H9 (cell line): ENCODE results near the gene PCDHA1. TPM values are rescaled to one million over a fixed set of nuclear protein-coding genes. Genes with fewer than 3 reads are reported as not detected.
A peak's percentile ranks its signal among the peaks of the same experiment; 100 is the strongest.
"Not testable (repeated sequence)": the region's sequence is repeated elsewhere in the genome, so short reads cannot be mapped to it uniquely, and the experiment has no call there.

Experiments
- DNase-seq: peaks from one replicate; pipeline ENCODE4 v3.0.0-alpha.2; 2017
- H2AFZ ChIP-seq: one replicate; pipeline ENCODE4 v1.6.1; 2013; ENCODE audit warnings: mild to moderate bottlenecking, low read length, control low read depth, moderate library complexity
- H2AK5ac ChIP-seq: 2 replicates; pipeline ENCODE4 v1.6.1; 2013; ENCODE audit warnings: low read length, control low read depth, mixed read lengths; ENCODE audit not compliant: insufficient read length
- H2BK120ac ChIP-seq: one replicate; pipeline ENCODE4 v1.6.1; 2013; ENCODE audit warnings: low read depth, mild to moderate bottlenecking, low read length, control low read depth, inconsistent platforms; ENCODE audit not compliant: poor library complexity, severe bottlenecking
- H2BK12ac ChIP-seq: 2 replicates; pipeline ENCODE4 v1.6.1; 2013; ENCODE audit warnings: low read length, control low read depth, mixed read lengths, low read depth; ENCODE audit not compliant: insufficient read length
- H2BK15ac ChIP-seq: 2 replicates; pipeline ENCODE4 v1.6.1; 2013; ENCODE audit warnings: low read depth, low read length, control low read depth
- H2BK20ac ChIP-seq: one replicate; pipeline ENCODE4 v1.6.1; 2013; ENCODE audit warnings: low read depth, mild to moderate bottlenecking, low read length, control low read depth, inconsistent platforms; ENCODE audit not compliant: poor library complexity, severe bottlenecking
- H2BK5ac ChIP-seq: 2 replicates; pipeline ENCODE4 v1.6.1; 2013; ENCODE audit warnings: low read length, control low read depth, mixed read lengths; ENCODE audit not compliant: insufficient read length
- H3K14ac ChIP-seq: 2 replicates; pipeline ENCODE4 v1.6.1; 2013; ENCODE audit warnings: low read length, control low read depth; ENCODE audit not compliant: insufficient read depth
- H3K18ac ChIP-seq: 2 replicates; pipeline ENCODE4 v1.6.1; 2013; ENCODE audit warnings: low read depth, mild to moderate bottlenecking, mixed read lengths, low read length, control low read depth; ENCODE audit not compliant: insufficient read length
- H3K23ac ChIP-seq: 2 replicates; pipeline ENCODE4 v1.6.1; 2013; ENCODE audit warnings: low read length, control low read depth, mixed read lengths, low read depth; ENCODE audit not compliant: insufficient read length
- H3K23me2 ChIP-seq: 2 replicates; pipeline ENCODE4 v1.6.1; 2013; ENCODE audit warnings: low read depth, mild to moderate bottlenecking, mixed read lengths, low read length, control low read depth; ENCODE audit not compliant: insufficient read length, poor library complexity, severe bottlenecking
- H3K27ac ChIP-seq: 2 replicates; pipeline ENCODE4 v1.5.1; 2013; ENCODE audit warnings: low read length, control low read depth, mixed read lengths, low read depth; ENCODE audit not compliant: insufficient read length
- H3K27me3 ChIP-seq: 2 replicates; pipeline ENCODE4 v1.6.1; 2013; ENCODE audit warnings: low read length, control low read depth, inconsistent platforms; ENCODE audit not compliant: insufficient read depth
- H3K4ac ChIP-seq: 2 replicates; pipeline ENCODE4 v1.6.1; 2013; ENCODE audit warnings: low read depth, mild to moderate bottlenecking, control low read depth, inconsistent platforms, low read length, moderate library complexity
- H3K4me1 ChIP-seq: 2 replicates; pipeline ENCODE4 v1.6.1; 2013; ENCODE audit warnings: low read length, control low read depth, inconsistent platforms; ENCODE audit not compliant: insufficient read depth
- H3K4me2 ChIP-seq: 2 replicates; pipeline ENCODE4 v1.6.1; 2013; ENCODE audit warnings: low read length, control low read depth, mixed read lengths; ENCODE audit not compliant: insufficient read length, insufficient read depth
- H3K56ac ChIP-seq: 2 replicates; pipeline ENCODE4 v1.6.1; 2013; ENCODE audit warnings: low read depth, mild to moderate bottlenecking, mixed read lengths, low read length, control low read depth; ENCODE audit not compliant: insufficient read length
- H3K79me1 ChIP-seq: 2 replicates; pipeline ENCODE4 v1.6.1; 2013; ENCODE audit warnings: low read depth, mild to moderate bottlenecking, moderate library complexity, low read length, control low read depth, inconsistent platforms; ENCODE audit not compliant: insufficient read depth, poor library complexity, severe bottlenecking
- H3K79me2 ChIP-seq: 2 replicates; pipeline ENCODE4 v1.6.1; 2013; ENCODE audit warnings: low read length, control low read depth, inconsistent platforms; ENCODE audit not compliant: insufficient read depth
- H3K9ac ChIP-seq: 2 replicates; pipeline ENCODE4 v1.6.1; 2013; ENCODE audit warnings: low read length, control low read depth, mixed read lengths; ENCODE audit not compliant: insufficient read length; ENCODE audit errors: extremely low read depth
- H3K9me3 ChIP-seq: one replicate; pipeline ENCODE4 v1.6.1; 2013; ENCODE audit warnings: low read depth, low read length, inconsistent platforms; ENCODE audit not compliant: control insufficient read depth
- H3T11ph ChIP-seq: one replicate; pipeline ENCODE4 v1.6.1; 2013; ENCODE audit warnings: mild to moderate bottlenecking, low read length, control low read depth, inconsistent platforms
- H4K20me1 ChIP-seq: one replicate; pipeline ENCODE4 v1.6.1; 2013; ENCODE audit not compliant: control insufficient read depth, insufficient read length, insufficient read depth
- H4K5ac ChIP-seq: 2 replicates; pipeline ENCODE4 v1.6.1; 2013; ENCODE audit warnings: low read depth, mild to moderate bottlenecking, mixed read lengths, low read length, control low read depth; ENCODE audit not compliant: insufficient read length
- H4K8ac ChIP-seq: replicated peaks from 2 replicates; pipeline ENCODE4 v1.6.1; 2013; ENCODE audit warnings: low read length, control low read depth, mixed read lengths, low read depth; ENCODE audit not compliant: insufficient read length
- H4K91ac ChIP-seq: 2 replicates; pipeline ENCODE4 v1.6.1; 2013; ENCODE audit warnings: low read depth, mild to moderate bottlenecking, moderate library complexity, mixed read lengths, low read length, control low read depth; ENCODE audit not compliant: insufficient read length
- H3K27ac Mint-ChIP-seq, 3 experiments: 2 replicates in 2 of 3; 3 replicates in 1 of 3; pipeline ENCODE4 v1.8.0; 2020 to 2021; ENCODE audit warnings: mixed read lengths in 3 of 3, mild to moderate bottlenecking in 1 of 3, moderate library complexity in 1 of 3
- H3K27me3 Mint-ChIP-seq: 2 replicates; pipeline ENCODE4 v1.8.0; 2021; ENCODE audit warnings: low read depth, mild to moderate bottlenecking, moderate library complexity, mixed read lengths
- H3K36me3 Mint-ChIP-seq, 3 experiments: 2 replicates in 2 of 3; 3 replicates in 1 of 3; pipeline ENCODE4 v1.8.0; 2020 to 2021; ENCODE audit warnings: low read depth in 3 of 3, mixed read lengths in 3 of 3; ENCODE audit not compliant: insufficient read depth in 1 of 3
- H3K4me1 Mint-ChIP-seq, 2 experiments: 2 replicates each; pipeline ENCODE4 v1.8.0; 2020; ENCODE audit warnings: mixed read lengths in 2 of 2
- H3K4me3 Mint-ChIP-seq, 2 experiments: 2 replicates in 1 of 2; 3 replicates in 1 of 2; pipeline ENCODE4 v1.8.0; 2020 to 2021; ENCODE audit warnings: mild to moderate bottlenecking in 2 of 2, mixed read lengths in 2 of 2, moderate library complexity in 1 of 2
- H3K9me3 Mint-ChIP-seq, 2 experiments: 2 replicates in 1 of 2; 3 replicates in 1 of 2; pipeline ENCODE4 v1.8.0; 2020; ENCODE audit warnings: mild to moderate bottlenecking in 2 of 2, mixed read lengths in 2 of 2, moderate library complexity in 1 of 2
- WGBS: extraction: QIAGEN DNeasy Blood & Tissue Kit; methylation state at CpG from one replicate; pipeline ENCODE4 v1.1.7; 2013; ENCODE audit warnings: missing lambda C conversion rate, low lambda C conversion rate, mixed read lengths; ENCODE audit not compliant: insufficient read length; ENCODE audit errors: extremely low coverage; 5-methylcytosine and 5-hydroxymethylcytosine counted together
- total RNA-seq: library from RNA; stranded (reverse); gene quantifications from 2 replicates; pipeline ENCODE4 v1.2.1, GENCODE V29; 2021
- TF ChIP-seq, protein P1 (sequence below): fragments of 200-600 bp; sonication (generic); conservative IDR thresholded peaks from 3 replicates; pipeline ENCODE4 v1.8.0; 2021; ENCODE audit warnings: antibody characterized with exemption, mild to moderate bottlenecking

PCDHA1 gene
- total RNA-seq, 1 experiment from 2014 or later: 0.61 TPM

DNA sequence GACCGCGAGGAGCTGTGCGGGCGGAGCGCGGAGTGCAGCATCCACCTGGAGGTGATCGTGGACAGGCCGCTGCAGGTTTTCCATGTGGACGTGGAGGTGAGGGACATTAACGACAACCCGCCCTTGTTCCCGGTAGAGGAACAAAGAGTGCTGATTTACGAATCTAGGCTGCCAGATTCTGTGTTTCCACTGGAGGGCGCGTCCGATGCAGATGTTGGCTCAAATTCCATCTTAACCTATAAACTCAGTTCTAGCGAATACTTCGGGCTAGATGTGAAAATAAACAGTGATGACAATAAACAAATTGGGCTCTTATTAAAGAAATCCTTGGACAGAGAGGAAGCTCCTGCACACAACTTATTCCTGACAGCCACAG is 42.4 kb downstream of the PCDHA1 start:
- H3K27ac ChIP-seq: no peak overlapping the region
- no peak overlapping the region for H3T11ph ChIP-seq
- H3K27me3 ChIP-seq: no peaks in the 10 kb centered on the region
- no peaks in the 10 kb centered on the region for H4K20me1 ChIP-seq
- H2AFZ ChIP-seq: no peak overlapping the region
- WGBS: no CpG with 5 or more reads among the region's 18 CpGs
- peak overlapping the region; percentile 76; the same call in 1 of the 2 replicates for H3K14ac ChIP-seq
- no peak overlapping the region for H4K5ac ChIP-seq
- no peak overlapping the region for H3K4me2 ChIP-seq
- no peaks in the 10 kb centered on the region for H3K9me3 ChIP-seq
- no peak overlapping the region for H3K9ac ChIP-seq
- no peaks in the 10 kb centered on the region for H3K79me2 ChIP-seq
- H2BK15ac ChIP-seq: no peak overlapping the region
- peaks cover 0 to 11% of the 10 kb centered on the region in 2 experiments; a peak in 2 of 4 replicates for H3K4me1 Mint-ChIP-seq
- no peak overlapping the region for H2AK5ac ChIP-seq
- H4K91ac ChIP-seq: no peak overlapping the region
- no peak overlapping the region for H2BK5ac ChIP-seq
- no peak overlapping the region for H2BK20ac ChIP-seq
- H3K4me3 Mint-ChIP-seq: peak overlapping the region; percentile 76 to 88
- H3K4me1 ChIP-seq: no peaks in the 10 kb centered on the region
- TF ChIP-seq, protein P1, sequence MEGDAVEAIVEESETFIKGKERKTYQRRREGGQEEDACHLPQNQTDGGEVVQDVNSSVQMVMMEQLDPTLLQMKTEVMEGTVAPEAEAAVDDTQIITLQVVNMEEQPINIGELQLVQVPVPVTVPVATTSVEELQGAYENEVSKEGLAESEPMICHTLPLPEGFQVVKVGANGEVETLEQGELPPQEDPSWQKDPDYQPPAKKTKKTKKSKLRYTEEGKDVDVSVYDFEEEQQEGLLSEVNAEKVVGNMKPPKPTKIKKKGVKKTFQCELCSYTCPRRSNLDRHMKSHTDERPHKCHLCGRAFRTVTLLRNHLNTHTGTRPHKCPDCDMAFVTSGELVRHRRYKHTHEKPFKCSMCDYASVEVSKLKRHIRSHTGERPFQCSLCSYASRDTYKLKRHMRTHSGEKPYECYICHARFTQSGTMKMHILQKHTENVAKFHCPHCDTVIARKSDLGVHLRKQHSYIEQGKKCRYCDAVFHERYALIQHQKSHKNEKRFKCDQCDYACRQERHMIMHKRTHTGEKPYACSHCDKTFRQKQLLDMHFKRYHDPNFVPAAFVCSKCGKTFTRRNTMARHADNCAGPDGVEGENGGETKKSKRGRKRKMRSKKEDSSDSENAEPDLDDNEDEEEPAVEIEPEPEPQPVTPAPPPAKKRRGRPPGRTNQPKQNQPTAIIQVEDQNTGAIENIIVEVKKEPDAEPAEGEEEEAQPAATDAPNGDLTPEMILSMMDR: peak; percentile 44; the same call in 2 of the 3 replicates
- H3K79me1 ChIP-seq: no peaks in the 10 kb centered on the region
- peak overlapping the region in 1 of 3 experiments; percentile 97; a peak in 3 of 7 replicates for H3K27ac Mint-ChIP-seq
- no peak for DNase-seq
- no peak overlapping the region for H4K8ac ChIP-seq
- H3K36me3 Mint-ChIP-seq: peaks cover 15 to 33% (median 19%) of the 10 kb centered on the region in 3 experiments
- H2BK120ac ChIP-seq: no peak overlapping the region
- no peak overlapping the region for H3K23ac ChIP-seq
- H3K56ac ChIP-seq: no peak overlapping the region
- peaks cover 3% of the 10 kb centered on the region for H3K23me2 ChIP-seq
- no peak overlapping the region for H3K18ac ChIP-seq
- H3K4ac ChIP-seq: no peak overlapping the region
- H2BK12ac ChIP-seq: no peak overlapping the region
- H3K27me3 Mint-ChIP-seq: no peaks in the 10 kb centered on the region
- H3K9me3 Mint-ChIP-seq: peaks cover 20 to 22% of the 10 kb centered on the region in 2 experiments

- H3T11ph ChIP-seq, H3K23ac ChIP-seq, H3K27me3 ChIP-seq, H3K18ac ChIP-seq, H4K8ac ChIP-seq, DNase-seq, H3K23me2 ChIP-seq, H3K9me3 ChIP-seq, H3K27ac ChIP-seq, H4K20me1 ChIP-seq, H3K4me1 ChIP-seq, H3K4me2 ChIP-seq, H3K4ac ChIP-seq, H3K14ac ChIP-seq, H2BK20ac ChIP-seq, H2AK5ac ChIP-seq, H3K9ac ChIP-seq, H3K79me1 ChIP-seq, H3K56ac ChIP-seq, H4K5ac ChIP-seq, H2BK15ac ChIP-seq, H3K27me3 Mint-ChIP-seq, H2AFZ ChIP-seq, H3K4me3 Mint-ChIP-seq, H4K91ac ChIP-seq, H3K27ac Mint-ChIP-seq, H2BK120ac ChIP-seq, H2BK5ac ChIP-seq, H3K79me2 ChIP-seq, H2BK12ac ChIP-seq: not testable (repeated sequence)
- Mint-ChIP-seq H3K36me3 (peaks cover 18 to 39% (median 23%) of the 10 kb centered on the region in 3 experiments), H3K4me1 (peaks cover 0 to 11% of the 10 kb centered on the region in 2 experiments; a peak in 2 of 4 replicates), H3K9me3 (peaks cover 22 to 29% of the 10 kb centered on the region in 2 experiments)
- whole genome bisulfite sequencing: no CpG with 5 or more reads among the region's 106 CpGs
Observed at GRCh38 chr5:140829511-140830501, 43.9 kb downstream of the PCDHA1 start.
